Posterior vena cava (tissue), 2 donors: ENCODE data around the gene TRIM62. TPM values are rescaled to one million over a fixed set of nuclear protein-coding genes. Genes with fewer than 3 reads are reported as not detected.
A peak's percentile ranks its signal among the peaks of the same experiment; 100 is the strongest.
"Not testable (repeated sequence)": the region's sequence is repeated elsewhere in the genome, so short reads cannot be mapped to it uniquely, and the experiment has no call there.

ENCODE experiments used
- DNase-seq: peaks from one replicate; pipeline ENCODE4 v3.0.0-alpha.2; 2020; ENCODE audit warnings: low spot score
- intact Hi-C, 2 donors: fragments of 100-400 bp; cut with DNase I; formaldehyde crosslinking; loops; one replicate each; pipeline versions ENCODE4 v1.14.1 to v1.14.2; 2022 to 2023
- total RNA-seq, 2 donors: library from RNA; stranded (reverse); fragmentation: NEBNext Ultra II Directional; extraction: Animal tissue kit (Norgen Biotek cat#: 25700); gene quantifications; one replicate each; pipeline ENCODE4 v1.2.1, GENCODE V29; 2021
- donor health status: DM: yes; HTN: yes; CAD: no.
- donor health status: DM: yes; HTN: yes; CAD: no.

Gene TRIM62
- total RNA-seq, 2 donors from 2014 or later: 5.0 to 5.2 TPM

- intact Hi-C loops: no loop called here
- DNase-seq: peak; percentile 83
Observed at GRCh38 chr1:33143176-33143575, 38.7 kb downstream of the TRIM62 start.

GRCh38 chr1:33142483-33143064, 39.3 kb downstream of the TRIM62 start:
- DNase-seq: peak; percentile 86
- intact Hi-C loops: no loop called here

GRCh38 chr1:33141781-33142180, 40.1 kb downstream of the TRIM62 start:
- intact Hi-C loops: no loop called here

GRCh38 chr1:33141216-33141615, 40.6 kb downstream of the TRIM62 start:
- intact Hi-C loops: no loop called here
- DNase-seq: peak; percentile 10

More at GRCh38 chr1:33141781-33142180, 40.1 kb downstream of the TRIM62 start:
- no peak for DNase-seq

DNA sequence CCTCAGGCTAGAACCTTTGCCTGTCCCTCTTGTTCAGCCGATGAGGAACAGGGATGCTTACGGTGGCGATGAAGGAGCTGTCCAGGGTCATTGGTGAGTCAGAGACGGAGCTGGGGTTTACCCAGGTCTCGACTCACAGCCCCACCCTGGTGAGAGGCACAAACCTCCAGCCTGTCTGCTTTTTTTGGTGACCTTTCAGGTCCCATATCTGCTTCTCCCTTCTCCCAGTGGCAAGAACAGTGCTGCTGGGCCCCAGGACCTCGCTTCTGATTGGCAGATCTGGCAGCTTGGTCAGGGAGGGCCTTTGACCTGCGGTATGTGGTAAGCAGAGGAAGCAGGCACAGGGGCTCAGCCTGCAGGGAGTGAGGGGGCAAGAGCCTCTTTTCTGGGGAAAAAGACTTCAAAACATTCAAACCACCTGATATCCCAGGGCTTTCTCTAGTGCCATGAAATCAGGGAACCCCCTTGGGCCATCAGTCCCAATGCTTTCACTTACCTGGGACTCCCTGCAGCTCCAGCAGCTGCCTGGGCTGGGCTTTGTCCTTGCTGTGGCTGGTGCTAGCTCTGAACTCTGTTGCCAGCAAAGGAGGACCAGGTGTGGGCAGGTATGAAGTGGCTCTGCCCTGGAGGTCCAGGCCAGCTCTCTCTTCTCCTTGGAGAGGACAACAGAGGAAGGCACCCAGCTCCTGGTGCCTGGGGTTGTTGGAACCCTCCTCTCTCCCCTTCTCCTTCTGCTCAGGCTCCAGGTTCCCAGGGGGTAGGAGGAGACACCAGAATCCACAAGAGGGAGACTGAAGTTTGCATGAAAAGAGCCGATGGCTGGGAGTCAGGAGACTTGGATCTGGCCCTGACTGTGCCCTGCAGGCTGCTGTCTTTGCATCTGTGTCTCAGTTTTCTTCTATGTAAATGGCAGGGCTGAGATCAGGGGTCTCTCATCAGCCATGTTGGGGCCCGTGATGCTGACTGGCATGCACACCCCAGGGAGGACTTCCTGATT, 41.4 kb downstream of the TRIM62 start:
- DNase-seq: peak; percentile 65

GRCh38 chr1:33137800-33138199, 44.0 kb downstream of the TRIM62 start:
- peak; percentile 83 for DNase-seq
- intact Hi-C loops: no loop called here

More for the DNA sequence above, 41.4 kb downstream of the TRIM62 start:
- intact Hi-C loops: no loop called here

DNA sequence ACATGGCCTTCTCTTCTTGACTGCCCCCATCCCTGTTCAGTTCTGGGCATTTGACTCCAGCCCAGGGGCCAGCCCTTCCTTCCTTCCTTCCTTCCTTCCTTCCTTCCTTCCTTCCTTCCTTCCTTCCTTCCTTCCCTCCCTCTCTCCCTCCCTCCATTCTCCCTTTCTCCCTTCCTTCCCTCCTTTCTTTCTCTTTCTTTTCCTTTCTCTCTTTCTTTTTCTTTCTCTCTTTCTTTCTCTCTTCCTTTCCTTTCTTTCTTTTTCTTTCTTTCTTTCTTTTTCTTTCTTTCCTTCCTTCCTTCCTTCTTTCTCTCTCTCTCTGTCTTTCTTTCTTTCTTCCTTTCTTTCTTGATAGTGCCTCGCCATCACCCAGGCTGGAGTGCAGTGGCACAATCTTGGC, 45.8 kb downstream of the TRIM62 start:
- DNase-seq, intact Hi-C loops: not testable (repeated sequence)

DNA sequence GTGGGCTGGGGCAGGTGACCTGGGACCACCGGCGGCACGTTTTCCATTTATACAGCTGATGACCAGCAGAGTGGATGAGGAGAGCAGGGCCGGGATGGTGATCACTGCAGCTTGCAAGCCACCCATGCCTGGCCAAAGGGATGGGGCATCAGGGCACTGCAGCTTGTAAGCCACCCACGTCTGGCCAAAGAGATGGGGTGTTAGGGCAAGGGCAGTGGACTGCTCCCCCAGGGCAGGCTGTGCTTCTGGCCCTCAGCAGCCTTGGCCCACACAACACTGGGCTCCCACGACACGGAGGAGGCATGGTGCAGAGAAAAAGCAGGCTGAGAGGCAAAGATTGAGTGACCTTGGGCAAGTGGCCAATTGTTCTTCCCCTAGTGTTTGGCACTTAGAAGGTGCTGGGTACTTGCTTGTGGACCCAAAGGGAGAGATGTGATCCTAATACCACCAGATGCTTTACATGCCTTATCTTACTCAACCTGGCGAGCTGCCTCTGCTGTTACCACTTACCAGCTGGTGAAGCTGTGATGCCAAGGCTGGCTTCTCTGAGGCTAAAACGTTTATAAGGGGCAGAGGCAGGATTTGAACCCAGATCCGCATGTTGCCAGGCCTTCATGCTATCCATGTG, 48.3 kb downstream of the TRIM62 start:
- intact Hi-C loops: no loop called here
- DNase-seq: no peak

DNA sequence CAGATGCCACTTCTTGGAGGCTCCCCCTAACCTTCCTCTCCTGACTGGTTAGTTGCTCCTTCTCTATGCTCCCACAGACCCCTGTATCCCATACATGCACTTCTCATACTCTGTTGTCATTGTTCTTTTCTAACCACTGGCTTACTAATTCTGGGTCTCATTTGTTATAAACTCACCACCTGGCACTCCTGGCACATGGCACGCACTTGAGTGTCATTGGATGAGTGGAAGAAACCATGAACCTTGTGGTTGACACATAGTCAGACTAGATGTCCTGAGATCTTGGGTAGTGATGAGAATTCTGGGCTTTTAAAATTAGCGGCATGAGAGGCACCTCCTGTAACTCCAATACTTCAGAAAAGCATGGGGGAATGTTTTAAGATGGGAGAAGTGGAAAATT, 49.3 kb downstream of the TRIM62 start:
- DNase-seq: no peak
- intact Hi-C loops: no loop called here

DNA sequence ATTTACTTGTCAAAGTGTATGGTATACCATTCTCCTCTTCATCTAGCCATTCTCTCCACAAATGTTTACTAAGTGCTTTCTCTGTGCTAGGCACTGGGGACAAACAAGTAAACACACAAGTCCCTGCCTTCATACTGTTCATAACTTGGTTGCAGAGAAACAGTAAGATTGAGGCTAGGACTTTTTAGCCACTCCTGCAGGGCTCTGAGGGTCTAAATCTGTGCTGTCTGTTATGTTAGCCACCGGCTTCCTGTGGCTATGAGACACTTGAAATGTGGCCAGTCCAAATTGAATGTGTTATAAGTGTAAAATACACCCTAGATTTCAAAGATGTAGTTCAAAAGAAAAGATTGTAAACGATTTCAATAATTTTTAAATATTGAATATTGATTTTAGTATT, 50.7 kb downstream of the TRIM62 start:
- DNase-seq: no peak
- intact Hi-C loops: no loop called here

GRCh38 chr1:33130297-33130696, 51.5 kb downstream of the TRIM62 start:
- intact Hi-C loops: no loop called here
- no peak for DNase-seq

- DNase-seq: no peak
- intact Hi-C loops: no loop called here
Observed at GRCh38 chr1:33128781-33129180, 53.1 kb downstream of the TRIM62 start.

DNA sequence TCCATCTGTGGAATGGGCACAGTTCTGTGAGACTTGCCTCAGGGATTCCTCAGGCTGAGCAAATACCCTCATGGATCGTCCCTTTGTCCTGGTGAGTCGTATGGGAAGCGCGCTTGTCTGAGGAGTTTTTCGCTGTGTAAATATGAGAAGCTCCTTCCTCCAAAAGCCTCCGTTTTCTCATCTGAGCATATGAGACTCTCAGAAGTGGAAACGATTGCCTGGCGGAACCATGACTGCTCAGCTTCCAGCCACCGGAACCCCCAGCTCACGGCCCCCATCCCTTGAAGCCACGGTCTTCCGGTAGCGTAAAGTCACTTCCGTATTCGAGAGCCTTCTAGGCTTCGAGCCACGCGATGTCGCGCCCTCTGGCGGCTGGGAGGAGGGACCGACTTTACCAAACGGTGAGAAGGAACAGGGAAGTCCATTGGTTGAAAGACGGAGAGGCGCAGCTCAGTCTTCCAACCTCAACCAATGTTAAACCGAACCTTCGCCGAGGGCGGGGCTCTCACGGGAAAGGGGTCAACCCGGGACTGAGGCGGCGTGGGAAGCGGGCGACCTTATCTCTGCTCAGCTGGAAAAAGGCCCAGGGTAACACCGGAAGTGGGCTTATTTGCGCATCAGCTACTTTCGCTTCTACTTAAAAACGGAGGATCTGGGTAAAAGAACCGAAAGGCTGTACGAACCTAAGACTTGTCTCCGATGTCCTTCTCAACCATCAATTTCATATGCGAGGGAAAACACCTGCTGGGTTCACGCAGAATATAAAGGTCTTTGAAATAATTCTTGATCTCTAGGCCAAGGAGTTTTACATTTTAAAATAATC, 54.6 kb downstream of the TRIM62 start:
- peak; percentile 100 for DNase-seq
- intact Hi-C loops: no loop called here

- DNase-seq: no peak
- intact Hi-C loops: no loop called here
Observed at GRCh38 chr1:33126411-33127000, 55.3 kb downstream of the TRIM62 start.

- intact Hi-C loops, DNase-seq: not testable (repeated sequence)
Observed at GRCh38 chr1:33124647-33125046, 57.2 kb downstream of the TRIM62 start.

DNA sequence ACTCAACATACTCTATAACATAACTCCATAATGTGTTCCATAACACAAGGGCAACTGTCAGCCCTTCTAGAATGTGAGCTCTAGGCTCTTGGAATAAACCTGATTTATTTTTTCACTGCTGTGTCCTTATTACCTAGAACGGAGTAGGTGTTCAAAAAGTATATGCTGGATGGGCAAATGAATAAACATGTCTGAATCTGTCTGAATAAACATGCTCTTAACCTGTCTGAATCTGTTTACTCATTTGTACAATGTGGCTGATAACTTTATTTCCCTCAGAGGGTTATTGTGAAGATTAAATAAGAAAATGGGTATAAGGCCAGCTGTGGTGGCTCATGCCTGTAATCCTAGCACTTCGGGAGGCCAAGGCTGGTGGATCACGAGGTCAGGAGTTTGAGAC, 58.6 kb downstream of the TRIM62 start:
- intact Hi-C loops: no loop called here
- DNase-seq: no peak

DNA sequence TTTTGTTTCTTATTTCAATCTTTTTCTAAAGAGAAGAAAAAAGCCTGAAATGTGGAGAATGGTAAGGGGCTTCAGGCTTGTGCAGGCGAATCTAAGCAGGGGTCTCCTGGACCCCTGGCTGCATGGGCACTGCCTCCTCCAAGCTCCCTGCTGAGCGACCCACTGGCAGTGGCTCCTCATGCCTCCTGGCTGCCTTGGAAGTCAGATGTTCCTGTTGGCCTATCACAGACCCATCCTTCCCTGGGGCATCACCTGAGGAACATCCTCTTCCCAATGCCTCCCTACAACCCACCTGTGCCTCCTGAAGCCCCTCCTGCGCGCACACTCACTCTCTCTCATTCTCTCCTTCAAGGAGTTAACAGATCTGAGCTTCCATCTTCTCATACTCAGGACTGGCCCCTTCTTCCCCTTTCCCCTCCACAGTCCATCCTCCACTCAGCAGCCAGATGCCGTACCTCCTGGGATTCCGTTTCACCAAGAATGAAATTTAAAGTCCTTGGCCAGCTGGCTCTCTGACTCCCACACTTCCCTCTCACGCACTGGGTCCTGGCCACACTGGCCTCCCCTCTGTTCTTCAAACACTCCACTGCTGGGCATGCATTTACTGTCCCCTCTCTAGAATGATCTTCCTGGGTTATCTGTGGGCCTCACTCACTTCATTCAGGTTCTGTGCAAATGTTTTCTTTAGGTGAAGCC, 59.2 kb downstream of the TRIM62 start:
- DNase-seq: no peak
- intact Hi-C loops: no loop called here

GRCh38 chr1:33121728-33122127, 60.1 kb downstream of the TRIM62 start:
- intact Hi-C loops: no loop called here
- DNase-seq: no peak
